Mesenchymal stem cell (in vitro differentiated cells and primary cell): Measurements from ENCODE around the gene FGF6. TPM values are rescaled to one million over a fixed set of nuclear protein-coding genes. Genes with fewer than 3 reads are reported as not detected.
A peak's percentile ranks its signal among the peaks of the same experiment; 100 is the strongest.

Experiments
- DNase-seq: peaks from one replicate; pipeline ENCODE4 v3.0.0-alpha.2; 2013
- H2AFZ ChIP-seq: one replicate; pipeline ENCODE4 v1.6.1; 2013; ENCODE audit warnings: low read depth, mild to moderate bottlenecking, control low read depth, inconsistent platforms, low read length, moderate library complexity
- H2AK5ac ChIP-seq: 2 replicates; pipeline ENCODE4 v1.6.1; 2013; ENCODE audit warnings: low read length, moderate library complexity, mild to moderate bottlenecking, inconsistent platforms; ENCODE audit not compliant: severe bottlenecking
- H2BK120ac ChIP-seq: one replicate; pipeline ENCODE4 v1.6.1; 2013; ENCODE audit warnings: low read depth, mild to moderate bottlenecking, inconsistent platforms, low read length, moderate library complexity
- H2BK12ac ChIP-seq, 2 experiments: one replicate each; pipeline ENCODE4 v1.6.1; 2013; ENCODE audit warnings: inconsistent platforms in 2 of 2, low read length in 2 of 2, mild to moderate bottlenecking in 2 of 2, moderate library complexity in 2 of 2, control low read depth in 1 of 2
- H2BK15ac ChIP-seq: one replicate; pipeline ENCODE4 v1.6.1; 2013; ENCODE audit warnings: mild to moderate bottlenecking, low read depth, inconsistent platforms; ENCODE audit not compliant: poor library complexity, severe bottlenecking
- H2BK5ac ChIP-seq: 2 replicates; pipeline ENCODE4 v1.6.1; 2013; ENCODE audit warnings: low read depth, mild to moderate bottlenecking, low read length, control low read depth, inconsistent platforms; ENCODE audit not compliant: poor library complexity, severe bottlenecking
- H3K14ac ChIP-seq, 2 experiments: one replicate each; pipeline ENCODE4 v1.6.1; 2013; ENCODE audit warnings: inconsistent platforms in 2 of 2, low read length in 2 of 2, control low read depth in 1 of 2, mild to moderate bottlenecking in 1 of 2, moderate library complexity in 1 of 2
- H3K18ac ChIP-seq, 2 experiments: one replicate each; pipeline ENCODE4 v1.6.1; 2013; ENCODE audit warnings: inconsistent platforms in 2 of 2, low read length in 2 of 2, control low read depth in 1 of 2, low read depth in 1 of 2, mild to moderate bottlenecking in 1 of 2
- H3K23ac ChIP-seq, 2 experiments: one replicate each; pipeline ENCODE4 v1.6.1; 2013; ENCODE audit warnings: inconsistent platforms in 2 of 2, low read length in 2 of 2, mild to moderate bottlenecking in 2 of 2, moderate library complexity in 2 of 2, control low read depth in 1 of 2
- H3K27ac ChIP-seq: 2 replicates; pipeline ENCODE4 v1.5.1; 2013; ENCODE audit warnings: mild to moderate bottlenecking, moderate library complexity, low read length, control low read depth, inconsistent platforms; ENCODE audit not compliant: poor library complexity, severe bottlenecking
- H3K27me3 ChIP-seq, 2 experiments: 2 replicates each; pipeline versions ENCODE4 v1.6.1 to v1.7.0; 2013; ENCODE audit warnings: low read length in 2 of 2, mild to moderate bottlenecking in 2 of 2, moderate library complexity in 2 of 2, control low read depth in 1 of 2, inconsistent platforms in 1 of 2; ENCODE audit not compliant: control insufficient read depth in 1 of 2, insufficient read depth in 1 of 2
- H3K36me3 ChIP-seq, 2 experiments: 2 replicates each; pipeline versions ENCODE4 v1.6.1 to v1.7.0; 2013; ENCODE audit warnings: low read length in 2 of 2, control low read depth in 1 of 2, inconsistent platforms in 1 of 2, low read depth in 1 of 2, mild to moderate bottlenecking in 1 of 2; ENCODE audit not compliant: insufficient read depth in 2 of 2, control insufficient read depth in 1 of 2
- H3K4ac ChIP-seq, 2 experiments: one replicate each; pipeline ENCODE4 v1.6.1; 2013; ENCODE audit warnings: inconsistent platforms in 2 of 2, low read length in 2 of 2, mild to moderate bottlenecking in 2 of 2, moderate library complexity in 2 of 2, control low read depth in 1 of 2, low read depth in 1 of 2
- H3K4me1 ChIP-seq: 2 replicates; pipeline ENCODE4 v1.6.1; 2013; ENCODE audit warnings: low read depth, low read length, control low read depth; ENCODE audit not compliant: control insufficient read depth, insufficient read depth
- H3K4me2 ChIP-seq: 2 replicates; pipeline ENCODE4 v1.6.1; 2013; ENCODE audit warnings: low read length, mild to moderate bottlenecking, inconsistent platforms; ENCODE audit not compliant: poor library complexity, severe bottlenecking
- H3K4me3 ChIP-seq, 2 experiments: 2 replicates each; pipeline versions ENCODE4 v1.5.1 to v1.7.0; 2013; ENCODE audit warnings: low read length in 2 of 2, mild to moderate bottlenecking in 2 of 2, control low read depth in 1 of 2, low read depth in 1 of 2; ENCODE audit not compliant: insufficient read depth in 1 of 2
- H3K79me1 ChIP-seq: replicated peaks from 2 replicates; pipeline ENCODE4 v1.6.1; 2013; ENCODE audit warnings: mild to moderate bottlenecking, control low read depth, low read length, inconsistent platforms; ENCODE audit not compliant: poor library complexity, severe bottlenecking
- H3K9ac ChIP-seq: 2 replicates; pipeline ENCODE4 v1.7.0; 2013; ENCODE audit warnings: mild to moderate bottlenecking, low read length, moderate library complexity
- H3K9me3 ChIP-seq: 2 replicates; pipeline ENCODE4 v1.7.0; 2013; ENCODE audit warnings: mild to moderate bottlenecking, low read length; ENCODE audit not compliant: control insufficient read depth
- H4K8ac ChIP-seq: one replicate; pipeline ENCODE4 v1.6.1; 2013; ENCODE audit warnings: inconsistent platforms, mild to moderate bottlenecking, low read length, moderate library complexity
- H4K91ac ChIP-seq: one replicate; pipeline ENCODE4 v1.6.1; 2013; ENCODE audit warnings: mild to moderate bottlenecking, low read length, inconsistent platforms
- WGBS: methylation state at CpG from one replicate; pipeline ENCODE4 v1.1.7; 2013; ENCODE audit warnings: mixed read lengths; 5-methylcytosine and 5-hydroxymethylcytosine counted together
- polyA plus RNA-seq, 2 experiments: library from polyadenylated mRNA; stranded (reverse); fragments of 200-250 nt; gene quantifications; one replicate each; pipeline ENCODE4 v1.2.3, GENCODE V29; 2013

The FGF6 gene, protein sequence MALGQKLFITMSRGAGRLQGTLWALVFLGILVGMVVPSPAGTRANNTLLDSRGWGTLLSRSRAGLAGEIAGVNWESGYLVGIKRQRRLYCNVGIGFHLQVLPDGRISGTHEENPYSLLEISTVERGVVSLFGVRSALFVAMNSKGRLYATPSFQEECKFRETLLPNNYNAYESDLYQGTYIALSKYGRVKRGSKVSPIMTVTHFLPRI
- polyA plus RNA-seq (2013, experiment 1 of 2), result not detected
- not detected for polyA plus RNA-seq (2013, experiment 2 of 2)

DNA sequence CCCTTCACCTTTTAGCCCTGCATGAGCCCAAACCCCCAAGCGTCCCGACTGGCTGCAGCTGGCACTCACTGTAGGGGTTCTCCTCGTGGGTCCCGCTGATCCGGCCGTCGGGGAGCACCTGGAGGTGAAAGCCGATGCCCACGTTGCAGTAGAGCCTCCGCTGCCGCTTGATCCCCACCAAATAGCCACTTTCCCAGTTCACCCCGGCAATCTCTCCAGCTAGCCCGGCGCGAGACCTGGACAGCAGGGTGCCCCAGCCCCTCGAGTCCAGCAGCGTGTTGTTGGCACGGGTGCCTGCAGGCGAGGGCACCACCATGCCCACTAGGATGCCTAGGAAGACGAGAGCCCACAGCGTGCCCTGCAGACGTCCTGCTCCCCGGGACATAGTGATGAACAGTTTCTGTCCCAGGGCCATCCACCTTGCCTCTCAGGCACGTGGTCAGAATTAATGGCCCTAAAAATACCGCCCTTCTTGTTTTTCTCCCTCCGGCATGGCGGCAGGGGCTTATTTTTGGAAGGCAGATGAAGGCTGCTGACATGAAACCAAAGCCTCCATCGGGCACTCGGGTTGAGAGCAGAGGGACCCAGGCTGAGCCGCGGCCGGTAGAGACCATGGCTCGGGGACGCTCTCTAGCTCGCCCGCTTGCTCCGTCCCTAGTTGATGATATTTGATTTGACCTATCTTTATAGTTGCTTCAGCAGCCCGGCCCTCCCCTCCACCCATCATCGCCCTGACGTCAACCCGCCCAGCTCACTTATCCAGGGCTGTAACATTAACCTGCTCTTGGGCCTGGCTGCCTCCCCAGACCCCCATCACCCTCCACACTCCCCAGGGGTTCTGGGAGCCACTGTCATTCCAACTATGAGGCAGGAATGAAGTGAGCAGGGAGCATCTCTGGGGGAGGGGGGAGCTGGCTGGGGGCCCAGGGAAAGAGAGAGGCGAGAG is at the start of gene FGF6:
FGF6 (minus strand) TSS at position 660 of the 946 bp plus-strand sequence; CDS start at position 415, 245 bp downstream.
- no peak within 1 kb of the TSS for H4K8ac ChIP-seq
- peak within 1 kb of the TSS in 1 of 2 experiments; percentile 18 for H3K4me3 ChIP-seq
- no peak within 1 kb of the TSS for H2AFZ ChIP-seq
- no peak within 1 kb of the TSS for H3K9ac ChIP-seq
- no peak within 1 kb of the TSS for H3K27ac ChIP-seq
- WGBS, result 86% methylated on average over 34 of the region's 42 CpGs
- no peak within 1 kb of the TSS for H2BK5ac ChIP-seq
- peaks cover 0 to 70% of the 10 kb centered on the region in 2 experiments for H3K27me3 ChIP-seq
- no peak for DNase-seq
- no peaks in the 10 kb centered on the region for H3K9me3 ChIP-seq
- H2BK15ac ChIP-seq, result no peak within 1 kb of the TSS
- no peak within 1 kb of the TSS for H3K23ac ChIP-seq
- peaks cover 18% of the 10 kb centered on the region for H3K4me1 ChIP-seq
- no peak within 1 kb of the TSS for H2BK120ac ChIP-seq
- no peak within 1 kb of the TSS for H3K14ac ChIP-seq
- no peaks in the 10 kb centered on the region for H3K79me1 ChIP-seq
- no peak within 1 kb of the TSS for H2BK12ac ChIP-seq
- H4K91ac ChIP-seq, result no peak within 1 kb of the TSS
- peaks cover 0 to 6% of the 10 kb centered on the region in 2 experiments for H3K36me3 ChIP-seq
- no peak within 1 kb of the TSS for H3K4ac ChIP-seq
- no peak within 1 kb of the TSS for H3K4me2 ChIP-seq
- no peak within 1 kb of the TSS for H3K18ac ChIP-seq
- no peak within 1 kb of the TSS for H2AK5ac ChIP-seq

DNA sequence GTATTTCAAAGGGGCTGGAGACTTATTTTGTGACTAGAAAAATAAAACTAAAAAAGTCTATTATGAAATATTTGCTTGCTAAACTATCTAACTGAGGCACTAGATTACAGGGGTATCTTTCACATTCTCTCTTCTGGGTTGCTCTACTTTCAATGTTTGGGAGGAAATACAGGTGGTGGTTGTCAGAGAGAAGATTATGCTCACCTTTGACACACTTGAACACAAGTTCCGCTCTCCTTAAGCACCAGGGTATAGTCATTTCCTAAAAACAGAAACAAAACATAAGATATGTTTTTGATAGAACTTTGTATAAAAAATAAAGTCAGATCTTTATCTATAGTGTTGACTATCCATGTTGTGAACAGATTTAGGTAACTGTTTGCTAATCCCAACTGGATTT is 45.4 kb upstream of the FGF6 start:
- Histone ChIP-seq H3K4me1 (no peaks in the 10 kb centered on the region), H3K4me2 (no peak overlapping the region), H3K4me3 (no peak overlapping the region), H2BK5ac (no peak overlapping the region), H4K8ac (no peak overlapping the region), H2BK120ac (no peak overlapping the region), H3K14ac (no peak overlapping the region), H2BK12ac (no peak overlapping the region), H2BK15ac (no peak overlapping the region), H2AK5ac (no peak overlapping the region), H3K9ac (no peak overlapping the region), H3K23ac (no peak overlapping the region), H3K27me3 (no peaks in the 10 kb centered on the region), H3K27ac (no peak overlapping the region), H3K18ac (no peak overlapping the region), H3K79me1 (no peaks in the 10 kb centered on the region), H2AFZ (no peak overlapping the region), H3K36me3 (peaks cover 0 to 61% of the 10 kb centered on the region in 2 experiments), H3K4ac (no peak overlapping the region), H4K91ac (no peak overlapping the region), H3K9me3 (no peaks in the 10 kb centered on the region)
- WGBS, result no CpG with 5 or more reads among the region's 1 CpG
- DNase-seq, result no peak

DNA sequence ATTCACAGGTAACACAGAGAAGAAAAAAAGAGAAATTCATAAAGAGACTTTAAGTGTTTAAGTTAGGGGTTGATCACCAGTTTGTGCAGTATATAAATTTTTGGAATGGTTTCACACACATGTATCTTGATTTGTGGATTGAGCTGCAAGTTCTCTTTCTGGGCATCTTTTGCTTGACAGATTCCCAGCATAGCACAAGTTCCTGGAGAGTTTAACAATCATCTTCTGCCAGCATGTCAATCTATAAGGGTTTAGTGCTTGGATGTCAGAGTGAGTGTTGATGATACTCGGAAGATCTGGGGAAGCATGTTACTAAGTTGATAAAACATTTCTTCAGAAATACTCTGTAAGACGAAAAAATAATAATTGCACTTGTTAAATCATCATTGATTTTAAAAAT is 43.9 kb upstream of the FGF6 start:
- H3K23ac ChIP-seq, result no peak overlapping the region
- no peak overlapping the region for H3K27ac ChIP-seq
- H3K4ac ChIP-seq, result no peak overlapping the region
- DNase-seq, result no peak
- no peak overlapping the region for H2BK5ac ChIP-seq
- H2BK15ac ChIP-seq, result no peak overlapping the region
- H2BK12ac ChIP-seq, result no peak overlapping the region
- H2AK5ac ChIP-seq, result no peak overlapping the region
- H3K79me1 ChIP-seq, result no peaks in the 10 kb centered on the region
- H3K18ac ChIP-seq, result no peak overlapping the region
- no peak overlapping the region for H2BK120ac ChIP-seq
- H4K91ac ChIP-seq, result no peak overlapping the region
- H3K36me3 ChIP-seq, result peaks cover 0 to 50% of the 10 kb centered on the region in 2 experiments
- H3K27me3 ChIP-seq, result no peaks in the 10 kb centered on the region
- H3K14ac ChIP-seq, result no peak overlapping the region
- no peaks in the 10 kb centered on the region for H3K9me3 ChIP-seq
- no peak overlapping the region for H3K4me3 ChIP-seq
- no CpG with 5 or more reads among the region's 2 CpGs for WGBS
- no peak overlapping the region for H3K4me2 ChIP-seq
- H4K8ac ChIP-seq, result no peak overlapping the region
- no peak overlapping the region for H2AFZ ChIP-seq
- H3K4me1 ChIP-seq, result no peaks in the 10 kb centered on the region
- no peak overlapping the region for H3K9ac ChIP-seq

DNA sequence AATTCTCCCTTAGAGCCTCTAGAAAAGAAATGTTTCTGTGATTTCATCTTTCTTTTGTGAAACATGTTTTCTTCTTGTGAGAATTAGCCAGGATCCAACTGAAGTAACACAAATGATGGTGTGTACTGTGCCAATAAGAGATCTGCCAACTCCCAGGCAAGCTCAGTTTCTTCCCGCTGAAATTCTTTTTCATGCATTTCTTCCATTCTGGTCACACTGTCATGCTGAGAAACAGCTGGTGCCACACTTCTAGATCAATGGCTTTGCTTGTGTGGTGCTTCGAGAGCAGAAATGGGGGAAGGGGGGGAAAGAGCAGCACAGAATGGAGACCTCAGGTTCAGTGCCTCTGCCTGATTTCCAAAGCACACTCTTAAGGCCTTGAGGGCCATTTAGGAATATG is 41.4 kb upstream of the FGF6 start:
- Histone ChIP-seq H2BK5ac (no peak overlapping the region), H4K91ac (no peak overlapping the region), H2BK120ac (no peak overlapping the region), H3K9ac (no peak overlapping the region), H3K14ac (no peak overlapping the region), H2BK15ac (no peak overlapping the region), H2AFZ (no peak overlapping the region), H2AK5ac (no peak overlapping the region), H3K23ac (no peak overlapping the region), H4K8ac (no peak overlapping the region), H3K4ac (no peak overlapping the region), H3K4me1 (no peaks in the 10 kb centered on the region), H3K27me3 (no peaks in the 10 kb centered on the region), H2BK12ac (no peak overlapping the region), H3K9me3 (no peaks in the 10 kb centered on the region), H3K4me2 (no peak overlapping the region), H3K18ac (no peak overlapping the region), H3K4me3 (no peak overlapping the region), H3K79me1 (no peaks in the 10 kb centered on the region), H3K36me3 (peaks cover 0 to 50% of the 10 kb centered on the region in 2 experiments), H3K27ac (no peak overlapping the region)
- WGBS, result 96% methylated on average over 2 of the region's 2 CpGs
- no peak for DNase-seq
